Mesendoderm (in vitro differentiated cells): ENCODE data around the gene NR2E1.

Experiments
- DNase-seq: peaks from one replicate; pipeline ENCODE4 v3.0.0; 2013
- H2AK5ac ChIP-seq: 2 replicates; pipeline ENCODE4 v1.6.1; 2013; ENCODE audit warnings: low read length, inconsistent platforms
- H2BK120ac ChIP-seq: 2 replicates; pipeline ENCODE4 v1.6.1; 2013; ENCODE audit warnings: low read depth, mild to moderate bottlenecking, low read length, moderate library complexity, mixed read lengths
- H2BK15ac ChIP-seq: replicated peaks from 2 replicates; pipeline ENCODE4 v1.6.1; 2013; ENCODE audit warnings: low read depth, mild to moderate bottlenecking, moderate library complexity
- H2BK5ac ChIP-seq: 2 replicates; pipeline ENCODE4 v1.6.1; 2013; ENCODE audit warnings: low read length, inconsistent platforms
- H3K18ac ChIP-seq: 2 replicates; pipeline ENCODE4 v1.6.1; 2013; ENCODE audit warnings: mild to moderate bottlenecking, low read length, mixed read lengths
- H3K23ac ChIP-seq: one replicate; pipeline ENCODE4 v1.6.1; 2013; ENCODE audit warnings: low read length
- H3K27ac ChIP-seq: 2 replicates; pipeline ENCODE4 v1.5.1; 2013; ENCODE audit warnings: low read depth, mild to moderate bottlenecking, inconsistent platforms, low read length, moderate library complexity
- H3K27me3 ChIP-seq: 2 replicates; pipeline ENCODE4 v1.6.1; 2013; ENCODE audit warnings: low read length, control low read depth, mild to moderate bottlenecking, inconsistent platforms; ENCODE audit not compliant: insufficient read depth, poor library complexity
- H3K36me3 ChIP-seq: 2 replicates; pipeline ENCODE4 v1.6.1; 2013; ENCODE audit warnings: low read length, inconsistent platforms; ENCODE audit not compliant: control insufficient read depth, insufficient read depth
- H3K4ac ChIP-seq: one replicate; pipeline ENCODE4 v1.6.1; 2013; ENCODE audit warnings: low read depth, mild to moderate bottlenecking, low read length, moderate library complexity
- H3K4me1 ChIP-seq: 2 replicates; pipeline ENCODE4 v1.6.1; 2013; ENCODE audit warnings: low read depth, low read length, inconsistent platforms; ENCODE audit not compliant: control insufficient read depth
- H3K4me2 ChIP-seq: 2 replicates; pipeline ENCODE4 v1.6.1; 2013; ENCODE audit warnings: low read length
- H3K4me3 ChIP-seq: 2 replicates; pipeline ENCODE4 v1.5.1; 2013; ENCODE audit warnings: mild to moderate bottlenecking, low read length
- H3K56ac ChIP-seq: one replicate; pipeline ENCODE4 v1.6.1; 2013; ENCODE audit warnings: low read length
- H3K79me1 ChIP-seq: 2 replicates; pipeline ENCODE4 v1.6.1; 2013; ENCODE audit warnings: low read length, inconsistent platforms
- H3K79me2 ChIP-seq: 2 replicates; pipeline ENCODE4 v1.6.1; 2013; ENCODE audit warnings: mild to moderate bottlenecking, low read length; ENCODE audit not compliant: control insufficient read depth, insufficient read depth
- H3K9ac ChIP-seq: 2 replicates; pipeline ENCODE4 v1.6.1; 2013; ENCODE audit warnings: low read length, inconsistent platforms
- H4K5ac ChIP-seq: one replicate; pipeline ENCODE4 v1.6.1; 2013; ENCODE audit warnings: low read length
- H4K8ac ChIP-seq: one replicate; pipeline ENCODE4 v1.6.1; 2013; ENCODE audit warnings: low read depth, mild to moderate bottlenecking, control low read depth, low read length, moderate library complexity
- WGBS: extraction: QIAGEN DNeasy Blood & Tissue Kit; methylation state at CpG from one replicate; pipeline ENCODE4 v1.1.7; 2013; ENCODE audit warnings: low lambda C conversion rate, missing lambda C conversion rate; ENCODE audit not compliant: insufficient coverage; ENCODE audit errors: extremely low coverage; 5-methylcytosine and 5-hydroxymethylcytosine counted together

Gene NR2E1

DNA sequence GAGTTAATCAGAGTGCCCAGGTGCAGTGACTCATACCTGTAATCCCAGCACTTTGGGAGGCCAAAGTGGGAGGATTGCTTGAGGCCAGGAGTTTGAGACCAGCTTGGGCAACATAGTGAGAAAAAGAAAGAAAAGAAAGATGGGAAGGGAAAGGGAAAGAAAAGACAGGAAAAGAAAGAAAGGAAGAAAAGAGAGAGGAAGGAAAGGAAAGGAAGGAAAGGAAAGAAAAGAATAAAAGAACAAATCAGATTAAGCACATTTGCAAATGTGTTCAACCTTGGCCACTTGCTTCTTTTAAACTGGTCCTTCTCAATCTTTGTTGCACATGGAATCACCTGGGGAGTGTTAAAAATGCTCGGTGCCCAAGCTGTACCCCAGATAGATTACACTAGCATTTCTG is 28.0 kb downstream of the NR2E1 start:
- Histone ChIP-seq H2BK120ac (no peak overlapping the region), H3K79me2 (no peaks in the 10 kb centered on the region), H3K4me3 (no peak overlapping the region), H4K8ac (no peak overlapping the region), H3K4me1 (no peaks in the 10 kb centered on the region), H3K18ac (no peak overlapping the region), H3K27ac (no peak overlapping the region), H3K27me3 (no peaks in the 10 kb centered on the region), H3K4ac (no peak overlapping the region), H3K79me1 (no peaks in the 10 kb centered on the region), H3K56ac (no peak overlapping the region), H3K36me3 (no peaks in the 10 kb centered on the region), H2AK5ac (no peak overlapping the region), H2BK15ac (no peak overlapping the region), H3K4me2 (no peak overlapping the region), H2BK5ac (no peak overlapping the region), H3K23ac (no peak overlapping the region), H4K5ac (no peak overlapping the region), H3K9ac (no peak overlapping the region)
- DNase-seq = no peak
- no CpG with 5 or more reads among the region's 1 CpG for WGBS

DNA sequence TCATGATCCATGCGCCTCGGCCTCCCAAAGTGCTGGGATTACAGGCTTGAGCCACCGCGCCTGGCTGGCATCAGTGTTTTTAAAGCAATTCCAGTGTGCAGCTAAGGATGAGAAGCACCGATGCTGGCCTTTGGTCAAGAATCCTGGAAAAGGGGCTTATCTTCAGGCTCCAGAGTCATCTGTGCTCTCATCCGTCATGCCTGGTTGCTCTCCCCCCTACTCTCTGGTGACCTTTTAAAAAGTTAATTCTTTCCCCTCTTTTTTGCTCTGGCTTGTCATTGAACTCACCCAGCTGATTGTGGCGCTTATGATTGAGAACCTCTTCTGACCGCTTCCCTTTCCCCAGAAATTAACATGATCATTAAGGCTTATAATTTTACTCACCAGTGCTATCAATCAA is 28.7 kb downstream of the NR2E1 start:
- no peak overlapping the region for H2AK5ac ChIP-seq
- no peak overlapping the region for H3K4ac ChIP-seq
- H4K8ac ChIP-seq = no peak overlapping the region
- H3K18ac ChIP-seq = no peak overlapping the region
- H3K23ac ChIP-seq = no peak overlapping the region
- no peaks in the 10 kb centered on the region for H3K27me3 ChIP-seq
- H3K79me2 ChIP-seq = no peaks in the 10 kb centered on the region
- H3K4me3 ChIP-seq = no peak overlapping the region
- no peak overlapping the region for H2BK5ac ChIP-seq
- no peak for DNase-seq
- no peak overlapping the region for H2BK15ac ChIP-seq
- no peak overlapping the region for H4K5ac ChIP-seq
- no peaks in the 10 kb centered on the region for H3K79me1 ChIP-seq
- H3K56ac ChIP-seq = no peak overlapping the region
- H3K27ac ChIP-seq = no peak overlapping the region
- H3K36me3 ChIP-seq = no peaks in the 10 kb centered on the region
- H3K4me1 ChIP-seq = no peaks in the 10 kb centered on the region
- no peak overlapping the region for H3K4me2 ChIP-seq
- H2BK120ac ChIP-seq = no peak overlapping the region
- no peak overlapping the region for H3K9ac ChIP-seq
- no CpG with 5 or more reads among the region's 8 CpGs for WGBS

DNA sequence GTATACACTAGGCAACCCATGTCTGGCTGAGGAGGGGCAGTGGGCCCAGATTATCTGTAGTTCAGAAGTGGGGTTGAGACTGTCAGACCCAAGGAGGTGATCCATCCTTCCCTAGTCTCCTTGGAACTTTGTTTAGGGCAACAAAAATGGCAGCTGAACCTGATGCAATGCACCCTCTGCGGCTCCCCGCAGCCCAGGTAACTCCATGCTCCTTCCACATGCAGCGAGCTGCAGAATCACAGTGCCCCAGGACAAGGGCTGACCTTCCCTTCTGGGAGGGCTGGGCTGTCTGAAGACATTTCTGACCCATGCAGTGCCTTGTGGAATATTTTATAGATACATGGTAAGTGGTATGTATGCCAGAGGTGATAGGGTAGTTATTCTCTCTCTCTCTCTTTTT is 29.4 kb downstream of the NR2E1 start:
- H3K4ac ChIP-seq = no peak overlapping the region
- no peak overlapping the region for H3K27ac ChIP-seq

DNA sequence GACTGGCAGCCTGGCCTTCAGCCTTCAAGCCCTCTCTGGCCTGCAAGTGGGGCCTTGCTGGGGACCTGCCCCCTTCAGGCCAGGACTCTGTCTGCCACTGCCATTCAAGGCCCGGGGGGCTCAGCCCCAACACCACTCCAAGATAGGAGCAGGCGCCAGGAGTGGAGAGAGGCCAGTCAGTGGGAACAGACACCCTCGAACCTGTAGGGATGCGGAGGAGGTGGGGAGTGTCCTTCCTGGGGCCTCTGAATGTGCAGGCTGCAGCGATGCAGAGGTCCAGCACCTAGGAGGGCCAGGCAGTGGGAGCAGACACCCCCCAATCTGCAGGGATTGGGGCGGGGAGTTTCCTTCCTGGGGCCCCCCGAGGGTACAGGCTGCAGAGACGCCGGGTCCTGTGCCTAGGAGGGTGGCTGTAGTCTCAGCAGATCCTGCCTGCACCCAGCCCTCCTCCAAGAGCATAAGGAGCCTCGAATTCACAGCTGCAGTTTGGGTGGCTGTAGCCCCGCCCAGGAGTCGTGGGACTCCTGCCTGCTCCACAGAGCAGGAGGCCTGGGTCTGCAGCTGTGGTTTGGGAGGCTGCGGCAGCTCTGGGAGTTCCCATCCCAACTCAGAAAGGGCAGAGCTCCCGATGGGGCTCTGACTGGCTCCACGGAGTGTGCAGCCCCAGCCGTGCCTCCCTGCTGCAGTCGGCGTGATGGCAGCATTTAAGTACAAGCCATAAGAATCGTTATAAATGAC is 33.1 kb downstream of the NR2E1 start:
- Histone ChIP-seq H2BK120ac (no peak overlapping the region), H3K23ac (no peak overlapping the region), H2BK15ac (no peak overlapping the region), H3K4me1 (no peaks in the 10 kb centered on the region), H3K9ac (no peak overlapping the region), H2BK5ac (no peak overlapping the region), H4K5ac (no peak overlapping the region), H3K79me2 (no peaks in the 10 kb centered on the region), H3K4me2 (no peak overlapping the region), H3K18ac (no peak overlapping the region), H3K36me3 (no peaks in the 10 kb centered on the region), H3K56ac (no peak overlapping the region), H4K8ac (no peak overlapping the region), H3K27ac (no peak overlapping the region), H3K79me1 (no peaks in the 10 kb centered on the region), H3K4me3 (no peak overlapping the region), H3K4ac (no peak overlapping the region), H3K27me3 (no peaks in the 10 kb centered on the region), H2AK5ac (no peak overlapping the region)
- no CpG with 5 or more reads among the region's 19 CpGs for WGBS
- no peak for DNase-seq

More for the DNA sequence above, 29.4 kb downstream of the NR2E1 start:
- Histone ChIP-seq H4K8ac (no peak overlapping the region), H3K36me3 (no peaks in the 10 kb centered on the region), H3K23ac (no peak overlapping the region), H3K4me1 (no peaks in the 10 kb centered on the region), H4K5ac (no peak overlapping the region), H3K27me3 (no peaks in the 10 kb centered on the region), H2BK120ac (no peak overlapping the region), H2BK15ac (no peak overlapping the region), H3K79me1 (no peaks in the 10 kb centered on the region), H3K9ac (no peak overlapping the region), H3K4me2 (no peak overlapping the region), H3K56ac (no peak overlapping the region), H3K4me3 (no peak overlapping the region), H3K18ac (no peak overlapping the region), H2BK5ac (no peak overlapping the region), H3K79me2 (no peaks in the 10 kb centered on the region), H2AK5ac (no peak overlapping the region)
- no CpG with 5 or more reads among the region's 3 CpGs for WGBS
- DNase-seq = no peak

DNA sequence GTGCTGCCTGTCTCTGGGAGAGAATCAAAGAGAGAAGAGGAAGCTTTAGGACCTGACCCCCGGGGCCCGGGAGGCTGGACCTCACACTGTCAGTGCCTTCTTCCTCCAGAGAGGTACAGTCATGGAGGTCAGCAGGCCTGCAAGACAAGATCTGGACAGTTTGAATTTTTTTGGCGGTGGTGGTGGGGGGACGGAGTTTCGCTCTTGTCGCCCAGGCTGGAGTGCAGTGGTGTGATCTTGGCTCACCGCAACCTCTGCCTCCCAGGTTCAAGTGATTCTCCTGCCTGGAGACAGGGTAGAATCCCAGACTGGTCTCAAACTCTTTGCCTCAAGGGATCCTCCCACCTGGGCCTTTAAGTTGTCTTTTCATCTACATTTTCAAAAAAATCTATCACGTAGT is 34.4 kb downstream of the NR2E1 start:
- Histone ChIP-seq H2BK15ac (no peak overlapping the region), H3K27ac (no peak overlapping the region), H3K27me3 (no peaks in the 10 kb centered on the region), H2AK5ac (no peak overlapping the region), H3K18ac (no peak overlapping the region), H3K9ac (no peak overlapping the region), H4K5ac (no peak overlapping the region), H3K4me2 (no peak overlapping the region), H2BK120ac (no peak overlapping the region), H3K56ac (no peak overlapping the region), H3K4ac (no peak overlapping the region), H2BK5ac (no peak overlapping the region), H4K8ac (no peak overlapping the region), H3K79me1 (no peaks in the 10 kb centered on the region), H3K79me2 (no peaks in the 10 kb centered on the region), H3K23ac (no peak overlapping the region), H3K4me1 (no peaks in the 10 kb centered on the region), H3K4me3 (no peak overlapping the region), H3K36me3 (no peaks in the 10 kb centered on the region)
- WGBS = no CpG with 5 or more reads among the region's 8 CpGs
- no peak for DNase-seq

DNA sequence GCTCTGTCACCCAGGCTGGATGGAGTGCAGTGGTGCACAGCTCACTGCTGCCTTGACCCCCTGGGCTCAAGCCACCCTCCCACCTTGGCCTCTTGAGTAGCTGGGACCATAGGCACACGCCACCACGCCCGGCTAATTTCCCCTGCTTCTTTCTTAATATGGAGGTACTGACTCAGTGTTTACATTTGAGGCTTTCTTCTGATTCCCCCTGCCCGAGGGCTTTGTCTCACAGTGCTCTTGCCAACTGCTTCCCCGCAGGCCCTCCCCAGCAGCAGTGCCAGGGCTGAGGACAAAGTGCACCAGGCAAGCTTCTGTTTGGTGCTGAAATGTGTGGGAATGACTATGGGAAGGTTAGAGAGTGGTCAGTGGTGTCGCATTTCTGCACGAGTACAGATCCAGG is 34.8 kb downstream of the NR2E1 start:
- Histone ChIP-seq H3K18ac (no peak overlapping the region), H4K5ac (no peak overlapping the region), H3K4me2 (no peak overlapping the region), H3K4ac (no peak overlapping the region), H3K9ac (no peak overlapping the region), H3K36me3 (no peaks in the 10 kb centered on the region), H3K4me3 (no peak overlapping the region), H4K8ac (no peak overlapping the region), H3K79me2 (no peaks in the 10 kb centered on the region), H3K79me1 (no peaks in the 10 kb centered on the region), H3K27me3 (no peaks in the 10 kb centered on the region), H2AK5ac (no peak overlapping the region), H3K23ac (no peak overlapping the region), H2BK15ac (no peak overlapping the region), H2BK5ac (no peak overlapping the region), H3K56ac (no peak overlapping the region), H3K27ac (no peak overlapping the region), H3K4me1 (no peaks in the 10 kb centered on the region), H2BK120ac (no peak overlapping the region)
- no peak for DNase-seq
- WGBS = no CpG with 5 or more reads among the region's 7 CpGs
